HFFc6 (cell line): Measurements from ENCODE around the gene KIAA1217. TPM values are rescaled to one million over a fixed set of nuclear protein-coding genes. Genes with fewer than 3 reads are reported as not detected.

ENCODE experiments used
- DNase-seq: peaks from one replicate; pipeline ENCODE4 v3.0.0-alpha.2; 2018
- H3K27ac Mint-ChIP-seq: 2 replicates; pipeline ENCODE4 v1.8.0; 2020; ENCODE audit warnings: mild to moderate bottlenecking, mixed read lengths
- H3K27me3 Mint-ChIP-seq: 2 replicates; pipeline ENCODE4 v1.8.0; 2021; ENCODE audit warnings: mild to moderate bottlenecking, moderate library complexity, mixed read lengths; ENCODE audit not compliant: insufficient read depth
- H3K36me3 Mint-ChIP-seq: 2 replicates; pipeline ENCODE4 v1.8.0; 2021; ENCODE audit warnings: low read depth, mixed read lengths
- H3K4me1 Mint-ChIP-seq: 2 replicates; pipeline ENCODE4 v1.8.0; 2020; ENCODE audit warnings: low read depth, mixed read lengths
- H3K4me3 Mint-ChIP-seq: 2 replicates; pipeline ENCODE4 v1.8.0; 2020; ENCODE audit warnings: mild to moderate bottlenecking, moderate library complexity, mixed read lengths
- H3K9me3 Mint-ChIP-seq: 2 replicates; pipeline ENCODE4 v1.8.0; 2020; ENCODE audit warnings: mild to moderate bottlenecking, mixed read lengths
- total RNA-seq, 6 experiments: library from RNA; stranded (reverse); fragmentation: NEBNext Ultra II Directional; extraction: Animal tissue kit (Norgen Biotek cat#: 25700); gene quantifications; 2 replicates in 1 of 6; 3 replicates in 5 of 6; pipeline ENCODE4 v1.2.3, GENCODE V29; 2021
- TF ChIP-seq, protein P1 (sequence below): fragments of 200-600 bp; sonication (generic); IDR thresholded peaks from 2 replicates; pipeline ENCODE4 v1.5.0; 2021; ENCODE audit warnings: antibody characterized with exemption, mild to moderate bottlenecking

KIAA1217 gene
- total RNA-seq, 6 experiments from 2014 or later, result 1.3 to 2.1 (median 2.0) TPM

DNA sequence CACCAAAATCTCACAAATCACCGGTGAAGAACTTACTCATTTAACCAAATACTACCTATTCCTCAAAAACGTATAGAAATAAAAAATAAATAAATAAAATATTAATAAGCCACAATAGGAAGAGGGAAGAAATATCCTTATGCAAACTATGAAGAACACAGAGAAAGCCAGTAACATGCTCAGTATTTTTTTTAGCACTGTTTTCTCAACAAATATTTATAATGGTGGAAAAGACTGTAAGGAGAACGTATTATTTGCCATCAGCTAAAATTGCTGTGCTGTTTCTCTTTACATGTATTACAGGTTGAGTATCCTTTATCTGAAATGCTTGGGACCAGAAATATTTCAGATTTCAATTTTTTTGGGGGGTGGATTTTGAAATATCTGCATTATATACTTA, 21.0 kb downstream of the KIAA1217 start:
- H3K9me3 Mint-ChIP-seq, result no peaks in the 10 kb centered on the region
- no peak overlapping the region for H3K27ac Mint-ChIP-seq
- H3K36me3 Mint-ChIP-seq, result no peaks in the 10 kb centered on the region
- no peak for DNase-seq
- no peak overlapping the region for H3K4me3 Mint-ChIP-seq
- TF ChIP-seq, protein P1, sequence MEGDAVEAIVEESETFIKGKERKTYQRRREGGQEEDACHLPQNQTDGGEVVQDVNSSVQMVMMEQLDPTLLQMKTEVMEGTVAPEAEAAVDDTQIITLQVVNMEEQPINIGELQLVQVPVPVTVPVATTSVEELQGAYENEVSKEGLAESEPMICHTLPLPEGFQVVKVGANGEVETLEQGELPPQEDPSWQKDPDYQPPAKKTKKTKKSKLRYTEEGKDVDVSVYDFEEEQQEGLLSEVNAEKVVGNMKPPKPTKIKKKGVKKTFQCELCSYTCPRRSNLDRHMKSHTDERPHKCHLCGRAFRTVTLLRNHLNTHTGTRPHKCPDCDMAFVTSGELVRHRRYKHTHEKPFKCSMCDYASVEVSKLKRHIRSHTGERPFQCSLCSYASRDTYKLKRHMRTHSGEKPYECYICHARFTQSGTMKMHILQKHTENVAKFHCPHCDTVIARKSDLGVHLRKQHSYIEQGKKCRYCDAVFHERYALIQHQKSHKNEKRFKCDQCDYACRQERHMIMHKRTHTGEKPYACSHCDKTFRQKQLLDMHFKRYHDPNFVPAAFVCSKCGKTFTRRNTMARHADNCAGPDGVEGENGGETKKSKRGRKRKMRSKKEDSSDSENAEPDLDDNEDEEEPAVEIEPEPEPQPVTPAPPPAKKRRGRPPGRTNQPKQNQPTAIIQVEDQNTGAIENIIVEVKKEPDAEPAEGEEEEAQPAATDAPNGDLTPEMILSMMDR, result no peak
- H3K27me3 Mint-ChIP-seq, result peaks cover 3% of the 10 kb centered on the region; the same call in 1 of the 2 replicates
- H3K4me1 Mint-ChIP-seq, result no peaks in the 10 kb centered on the region

DNA sequence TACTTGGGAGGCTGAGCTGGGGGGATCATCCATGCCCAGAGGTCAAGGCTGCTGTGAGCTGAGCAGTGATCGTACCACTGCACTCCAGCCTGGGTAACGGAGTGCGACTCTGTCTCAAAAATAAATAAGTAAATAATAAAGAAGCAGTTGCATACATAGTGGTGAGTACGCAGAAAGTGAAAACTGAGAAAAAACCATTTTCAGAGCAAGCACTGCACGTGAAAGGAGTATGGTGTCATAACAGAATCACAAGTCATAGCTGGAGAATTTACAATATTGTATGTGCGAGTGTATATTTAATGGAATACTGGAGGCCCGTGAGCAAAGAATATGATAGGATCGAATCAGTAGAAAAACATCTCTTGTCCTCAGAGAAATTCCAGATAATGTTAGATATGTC, 22.3 kb downstream of the KIAA1217 start:
- Mint-ChIP-seq H3K36me3 (no peaks in the 10 kb centered on the region), H3K27me3 (peaks cover 5% of the 10 kb centered on the region; the same call in 1 of the 2 replicates), H3K4me1 (no peaks in the 10 kb centered on the region), H3K27ac (no peak overlapping the region), H3K4me3 (no peak overlapping the region), H3K9me3 (no peaks in the 10 kb centered on the region)
- DNase-seq, result no peak
- TF ChIP-seq, protein P1, result no peak

DNA sequence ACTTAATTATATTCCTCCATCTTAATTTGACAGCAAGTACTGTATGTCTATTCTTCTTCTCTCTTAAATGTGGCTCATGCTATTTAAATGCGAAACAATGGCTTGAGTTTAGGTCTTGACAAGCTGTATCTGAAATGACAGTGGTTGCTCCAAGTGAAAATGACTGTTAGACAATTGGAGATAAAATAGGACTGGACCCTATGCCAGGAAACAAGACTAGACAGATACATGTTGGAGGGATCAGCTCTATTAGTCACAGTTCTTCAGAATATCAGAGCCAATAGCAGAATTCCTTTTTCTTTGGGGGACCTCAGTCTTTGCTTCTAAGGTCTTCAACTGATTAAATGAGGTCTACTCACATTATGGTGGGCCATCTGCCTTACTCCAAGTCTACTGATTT, 25.8 kb downstream of the KIAA1217 start:
- Mint-ChIP-seq H3K4me1 (no peaks in the 10 kb centered on the region), H3K4me3 (no peak overlapping the region)
- TF ChIP-seq, protein P1, result no peak

DNA sequence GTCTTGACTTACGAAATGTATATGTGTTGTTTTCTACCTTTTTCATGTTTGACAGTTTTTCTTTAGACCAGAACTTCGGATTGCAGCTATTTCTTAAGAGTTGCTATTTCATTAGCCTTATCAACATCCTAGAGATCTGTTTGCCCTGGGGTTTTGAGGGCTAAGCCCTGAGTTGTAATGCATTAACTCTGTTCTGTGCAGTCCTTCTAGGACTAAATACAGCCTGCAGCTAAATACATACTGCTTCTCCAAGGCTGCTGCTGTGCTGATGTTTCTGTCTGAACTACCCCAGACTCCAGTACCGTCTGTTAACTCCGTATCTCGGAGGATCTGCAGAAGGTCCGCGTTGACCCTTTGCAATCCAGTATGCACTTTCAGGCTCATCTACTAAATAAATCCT, 26.5 kb downstream of the KIAA1217 start:
- Mint-ChIP-seq H3K9me3 (no peaks in the 10 kb centered on the region), H3K27me3 (peaks cover 5% of the 10 kb centered on the region; the same call in 1 of the 2 replicates), H3K4me3 (no peak overlapping the region), H3K27ac (no peak overlapping the region), H3K4me1 (no peaks in the 10 kb centered on the region), H3K36me3 (no peaks in the 10 kb centered on the region)
- no peak for DNase-seq
- TF ChIP-seq, protein P1, result no peak

More for the DNA sequence above, 25.8 kb downstream of the KIAA1217 start:
- DNase-seq, result no peak
- Mint-ChIP-seq H3K9me3 (no peaks in the 10 kb centered on the region), H3K27me3 (peaks cover 5% of the 10 kb centered on the region; the same call in 1 of the 2 replicates), H3K27ac (no peak overlapping the region), H3K36me3 (no peaks in the 10 kb centered on the region)

DNA sequence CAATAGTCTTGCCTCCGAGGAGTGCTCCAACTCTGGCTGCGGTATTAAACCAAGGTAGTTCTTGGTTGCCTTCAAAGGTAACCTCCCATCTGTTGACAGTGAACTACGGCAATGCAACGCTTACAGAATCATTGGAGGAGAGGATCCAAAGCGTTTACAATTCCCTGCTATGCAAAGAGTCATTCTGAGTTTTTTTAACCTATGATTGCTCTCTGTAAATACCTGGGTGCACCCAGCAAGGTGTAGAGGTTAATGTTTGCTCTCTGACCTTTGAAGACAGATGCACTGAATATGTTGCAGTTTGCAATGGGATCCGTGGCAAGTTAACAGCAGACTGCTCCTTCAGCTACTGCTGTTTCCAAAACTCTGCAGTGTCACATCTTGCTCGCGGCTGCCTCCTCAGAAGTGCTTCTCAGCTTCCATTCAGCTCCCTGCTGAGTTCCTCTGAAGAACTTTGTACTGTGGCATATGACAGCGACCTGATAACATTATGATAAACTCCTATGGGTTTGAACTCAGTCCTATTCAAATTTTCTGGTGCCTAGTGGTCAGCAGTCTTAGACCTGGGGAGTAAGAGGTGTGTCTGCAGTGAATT, 29.0 kb downstream of the KIAA1217 start:
- Mint-ChIP-seq H3K27ac (no peak overlapping the region), H3K4me1 (no peaks in the 10 kb centered on the region), H3K36me3 (no peaks in the 10 kb centered on the region), H3K4me3 (no peak overlapping the region), H3K9me3 (no peaks in the 10 kb centered on the region), H3K27me3 (peaks cover 5% of the 10 kb centered on the region; the same call in 1 of the 2 replicates)
- no peak for DNase-seq
- TF ChIP-seq, protein P1, result no peak
